ENCODE measurements around the gene HEMK1. TPM values are rescaled to one million over a fixed set of nuclear protein-coding genes. Genes with fewer than 3 reads are reported as not detected.
A peak's percentile ranks its signal among the peaks of the same experiment; 100 is the strongest.

The HEMK1 gene
- total RNA-seq, 1 donor from 2014 or later, result 28.3 TPM

- no peak for DNase-seq
- no peak overlapping the region for H3K4me3 ChIP-seq
- H3K4me1 ChIP-seq, result no peaks in the 10 kb centered on the region
- peaks cover 4% of the 10 kb centered on the region for H3K27me3 ChIP-seq
- intact Hi-C loops (cut with DNase I), result no loop called here
- no peak for ATAC-seq
- TF ChIP-seq, protein P1, sequence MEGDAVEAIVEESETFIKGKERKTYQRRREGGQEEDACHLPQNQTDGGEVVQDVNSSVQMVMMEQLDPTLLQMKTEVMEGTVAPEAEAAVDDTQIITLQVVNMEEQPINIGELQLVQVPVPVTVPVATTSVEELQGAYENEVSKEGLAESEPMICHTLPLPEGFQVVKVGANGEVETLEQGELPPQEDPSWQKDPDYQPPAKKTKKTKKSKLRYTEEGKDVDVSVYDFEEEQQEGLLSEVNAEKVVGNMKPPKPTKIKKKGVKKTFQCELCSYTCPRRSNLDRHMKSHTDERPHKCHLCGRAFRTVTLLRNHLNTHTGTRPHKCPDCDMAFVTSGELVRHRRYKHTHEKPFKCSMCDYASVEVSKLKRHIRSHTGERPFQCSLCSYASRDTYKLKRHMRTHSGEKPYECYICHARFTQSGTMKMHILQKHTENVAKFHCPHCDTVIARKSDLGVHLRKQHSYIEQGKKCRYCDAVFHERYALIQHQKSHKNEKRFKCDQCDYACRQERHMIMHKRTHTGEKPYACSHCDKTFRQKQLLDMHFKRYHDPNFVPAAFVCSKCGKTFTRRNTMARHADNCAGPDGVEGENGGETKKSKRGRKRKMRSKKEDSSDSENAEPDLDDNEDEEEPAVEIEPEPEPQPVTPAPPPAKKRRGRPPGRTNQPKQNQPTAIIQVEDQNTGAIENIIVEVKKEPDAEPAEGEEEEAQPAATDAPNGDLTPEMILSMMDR (IDR thresholded peaks at IDR 0.05), result no peak
- H3K9me3 ChIP-seq, result no peaks in the 10 kb centered on the region
- H3K36me3 ChIP-seq, result no peaks in the 10 kb centered on the region
- H3K27ac ChIP-seq, result no peak overlapping the region
These were observed 44.0 kb upstream of the HEMK1 start for GRCh38 chr3:50525191-50525910.

GRCh38 chr3:50525987-50526386 lies 43.3 kb upstream of the HEMK1 start:
- Histone ChIP-seq H3K27ac (no peak overlapping the region), H3K36me3 (no peaks in the 10 kb centered on the region), H3K4me1 (no peaks in the 10 kb centered on the region), H3K4me3 (no peak overlapping the region), H3K9me3 (no peaks in the 10 kb centered on the region), H3K27me3 (peaks cover 4% of the 10 kb centered on the region)
- DNase-seq, result peak; percentile 81
- TF ChIP-seq, protein P1 (IDR thresholded peaks at IDR 0.05), result no peak
- intact Hi-C loops (cut with DNase I), result no loop called here
- ATAC-seq, result peak; percentile 88

DNA sequence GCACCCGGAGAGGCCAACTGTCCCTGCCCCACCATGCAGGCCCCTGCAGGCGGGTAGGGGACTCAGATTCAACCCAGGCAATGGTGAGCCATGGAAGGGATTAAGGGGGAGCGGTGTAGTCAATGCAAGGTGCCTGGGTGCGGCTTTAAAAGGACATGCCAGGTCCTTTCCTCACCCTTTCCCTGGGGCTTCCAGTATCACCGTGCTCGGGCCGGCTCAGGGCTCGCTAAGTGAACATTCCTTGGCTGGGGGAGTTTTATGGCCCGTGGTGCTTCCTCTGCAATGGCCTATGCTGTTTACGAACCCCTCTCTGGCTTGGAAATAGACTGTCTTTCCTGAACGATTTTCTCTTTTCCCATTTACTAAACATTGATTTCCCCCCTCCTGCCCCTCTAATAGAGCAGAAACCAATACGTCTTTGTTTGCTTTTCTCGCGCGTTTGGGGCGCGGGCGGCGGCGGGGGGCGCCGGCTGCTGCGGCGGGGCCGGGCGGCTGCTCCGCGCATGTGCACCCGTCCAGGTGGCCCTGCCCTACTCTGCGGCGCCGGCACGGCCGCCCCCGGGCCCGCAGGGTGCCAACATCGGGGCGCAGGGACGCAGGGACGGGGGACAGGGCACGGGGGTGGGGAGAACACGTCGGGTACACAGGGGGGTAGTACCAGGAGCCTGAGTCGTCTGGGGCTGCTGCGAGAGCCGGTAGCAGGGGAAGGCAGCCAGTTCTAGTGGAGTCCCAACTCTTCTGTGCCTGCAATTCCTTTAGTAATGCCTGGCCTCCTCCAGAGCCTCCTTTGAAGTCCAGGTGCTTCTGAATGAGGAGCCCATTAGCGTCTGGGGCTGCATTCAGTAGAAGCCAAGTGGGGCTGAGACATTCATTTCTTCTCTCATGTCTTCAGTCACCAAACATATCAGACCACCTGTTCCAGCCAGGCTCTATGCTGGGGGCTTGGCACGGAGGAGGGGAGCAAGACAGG lies 39.0 kb upstream of the HEMK1 start:
- TF ChIP-seq, protein P1 (IDR thresholded peaks at IDR 0.05), result no peak
- DNase-seq, result no peak
- H3K4me3 ChIP-seq, result no peak overlapping the region

GRCh38 chr3:50531201-50531600 lies 38.1 kb upstream of the HEMK1 start:
- H3K9me3 ChIP-seq, result no peaks in the 10 kb centered on the region
- intact Hi-C loops (cut with DNase I), result no loop called here
- DNase-seq, result no peak

More for the DNA sequence above, 39.0 kb upstream of the HEMK1 start:
- Histone ChIP-seq H3K4me1 (no peaks in the 10 kb centered on the region), H3K36me3 (no peaks in the 10 kb centered on the region), H3K9me3 (no peaks in the 10 kb centered on the region), H3K27me3 (peaks cover 4% of the 10 kb centered on the region), H3K27ac (no peak overlapping the region)
- ATAC-seq, result no peak
- intact Hi-C loops (cut with DNase I), result no loop called here

DNA sequence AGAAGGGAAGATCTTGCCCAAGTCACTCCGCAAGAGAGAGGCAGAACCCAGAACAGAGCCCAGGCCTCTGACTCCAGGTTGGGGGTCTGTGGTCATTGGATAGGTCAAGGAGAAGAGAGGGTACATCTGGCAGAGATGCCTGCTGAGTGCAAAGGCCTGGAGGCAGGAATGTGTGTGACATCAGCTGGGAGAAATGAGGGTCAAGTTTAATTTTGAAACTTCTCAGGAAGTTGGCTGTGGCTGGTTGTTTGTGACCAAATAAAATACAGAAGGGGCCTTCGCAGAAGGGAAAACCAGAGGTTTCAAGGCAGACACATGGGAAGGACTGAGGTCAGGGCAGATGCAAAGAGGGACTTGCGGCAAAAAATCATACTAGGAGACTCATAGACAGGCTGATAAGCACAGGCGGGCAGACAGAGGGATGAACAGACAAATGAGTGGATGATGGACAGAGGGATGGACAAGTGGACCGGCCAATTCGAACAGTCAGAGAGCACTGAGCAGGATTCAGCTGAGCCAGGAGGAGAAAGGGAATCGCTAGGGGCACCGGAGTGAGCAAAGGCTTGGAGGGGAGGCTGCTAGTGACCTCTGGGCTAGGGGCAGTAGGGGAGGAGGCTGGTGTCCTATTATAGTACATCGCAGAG lies 37.1 kb upstream of the HEMK1 start:
- DNase-seq (no peak), ATAC-seq (no peak)
- Histone ChIP-seq H3K27me3 (peaks cover 4% of the 10 kb centered on the region), H3K4me3 (no peak overlapping the region), H3K27ac (no peak overlapping the region), H3K4me1 (no peaks in the 10 kb centered on the region), H3K36me3 (no peaks in the 10 kb centered on the region), H3K9me3 (no peaks in the 10 kb centered on the region)
- TF ChIP-seq, protein P1 (IDR thresholded peaks at IDR 0.05), result no peak
- intact Hi-C loops (cut with DNase I), result no loop called here

More at GRCh38 chr3:50531201-50531600, 38.1 kb upstream of the HEMK1 start:
- H3K36me3 ChIP-seq, result no peaks in the 10 kb centered on the region
- ATAC-seq, result no peak
- TF ChIP-seq, protein P1 (IDR thresholded peaks at IDR 0.05), result no peak
- no peak overlapping the region for H3K27ac ChIP-seq
- no peaks in the 10 kb centered on the region for H3K4me1 ChIP-seq
- peaks cover 4% of the 10 kb centered on the region for H3K27me3 ChIP-seq
- no peak overlapping the region for H3K4me3 ChIP-seq

Measured in upper lobe of right lung (tissue), 1 donor.